Panc1 (cell line): ENCODE data around the gene MYO1H. TPM values are rescaled to one million over a fixed set of nuclear protein-coding genes. Genes with fewer than 3 reads are reported as not detected.

ENCODE experiments used
- ATAC-seq: fragments of 200-7000 bp; cut with Tn5 transposase; 2 replicates; pipeline ENCODE4 v1.9.1; 2020; ENCODE audit warnings: mild to moderate bottlenecking, moderate library complexity
- BruUV-seq: library from RNA; stranded (reverse); fragments of 400-500 nt; replicated peaks from 2 replicates; lab custom pipeline; 2021; lab: Mats Ljungman, UMichigan
- CTCF ChIA-PET: fragments of 300-600 bp; sonication (Branson Sonifier 250); formaldehyde crosslinking; loops from one replicate; lab custom pipeline; 2022; ENCODE audit warnings: antibody characterized with exemption; lab: Charles Lee
- POLR2A ChIA-PET: fragments of 300-600 bp; sonication (Branson Sonifier 250); formaldehyde crosslinking; loops from one replicate; lab custom pipeline; 2022; ENCODE audit warnings: antibody characterized with exemption; lab: Charles Lee
- DNase-seq: peaks from one replicate; pipeline ENCODE4 v3.0.0-alpha.2; 2010; ENCODE audit warnings: low read depth, low spot score
- H3K27ac ChIP-seq: 2 replicates; pipeline ENCODE4 v1.5.1; 2011; ENCODE audit warnings: mild to moderate bottlenecking, low read length, inconsistent platforms
- H3K27me3 ChIP-seq: fragments of 200-500 bp; sonication (Bioruptor generic); 2 replicates; pipeline ENCODE4 v1.6.0; 2014; ENCODE audit warnings: low read length, inconsistent platforms; ENCODE audit not compliant: control insufficient read depth, insufficient read depth
- H3K36me3 ChIP-seq: fragments of 200-500 bp; sonication (Bioruptor generic); 2 replicates; pipeline ENCODE4 v1.5.1; 2014; ENCODE audit warnings: inconsistent platforms, mild to moderate bottlenecking, low read length, moderate library complexity; ENCODE audit not compliant: control insufficient read depth, insufficient read depth
- H3K4me1 ChIP-seq: 2 replicates; pipeline ENCODE4 v1.5.1; 2011; ENCODE audit warnings: inconsistent platforms, mild to moderate bottlenecking, low read length, moderate library complexity; ENCODE audit not compliant: control insufficient read depth, insufficient read depth
- H3K4me3 ChIP-seq, 2 experiments: 2 replicates each; pipeline ENCODE4 v1.5.1; 2011 to 2012; ENCODE audit warnings: low read depth in 2 of 2, low read length in 2 of 2, mild to moderate bottlenecking in 2 of 2, inconsistent platforms in 1 of 2, moderate library complexity in 1 of 2
- H3K9me3 ChIP-seq: fragments of 200-500 bp; sonication (Bioruptor generic); 2 replicates; pipeline ENCODE4 v1.5.1; 2014; ENCODE audit warnings: low read depth, mild to moderate bottlenecking, inconsistent platforms, low read length, moderate library complexity; ENCODE audit not compliant: control insufficient read depth, insufficient read depth
- CTCF ChIP-seq: fragments of 450-650 bp; IDR thresholded peaks from 2 replicates; pipeline ENCODE4 v1.5.1; 2017; ENCODE audit warnings: mild to moderate bottlenecking
- POLR2AphosphoS5 ChIP-seq: IDR thresholded peaks from 2 replicates; pipeline ENCODE4 v1.6.1; 2012; ENCODE audit warnings: mild to moderate bottlenecking, low read depth, low read length, moderate library complexity
- REST ChIP-seq, 2 experiments: IDR thresholded peaks; 2 replicates each; pipeline ENCODE4 v1.6.1; 2011 to 2012; ENCODE audit warnings: low read depth in 2 of 2, control low read depth in 1 of 2, low read length in 1 of 2, mild to moderate bottlenecking in 1 of 2, moderate library complexity in 1 of 2; ENCODE audit not compliant: insufficient read depth in 1 of 2
- SIN3A ChIP-seq: IDR thresholded peaks from 2 replicates; pipeline ENCODE4 v1.6.1; 2012; ENCODE audit warnings: low read depth, mild to moderate bottlenecking, low read length, moderate library complexity, borderline replicate concordance; ENCODE audit not compliant: insufficient read depth
- TCF7L2 ChIP-seq: IDR thresholded peaks from 2 replicates; pipeline ENCODE4 v1.6.1; 2011; ENCODE audit warnings: mild to moderate bottlenecking, low read depth, low read length, inconsistent platforms
- in situ Hi-C: cut with HindIII; loops from 2 replicates; pipeline ENCODE4 v1.10.0; 2016; ENCODE audit warnings: low sequenced_read_pairs, low pct_unique_long_range_greater_than_20kb
- intact Hi-C: fragments of 100-400 bp; cut with micrococcal nuclease; formaldehyde crosslinking; loops from one replicate; pipeline ENCODE4 v1.10.0; 2022; ENCODE audit not compliant: unreplicated experiment
- total RNA-seq: library from RNA; stranded (reverse); gene quantifications from one replicate; pipeline ENCODE4 v1.2.1, GENCODE V29; 2021; ENCODE audit not compliant: unreplicated experiment

MYO1H gene
- total RNA-seq, 1 experiment from 2014 or later, result not detected

- no TSS peak for BruUV-seq
- H3K9me3 ChIP-seq, result no peaks in the 10 kb centered on the region
- H3K27ac ChIP-seq, result no peak overlapping the region
- H3K27me3 ChIP-seq, result no peaks in the 10 kb centered on the region
- ChIA-PET CTCF (no interaction called here), POLR2A (no interaction called here)
- no peak overlapping the region for H3K4me3 ChIP-seq
- no peaks in the 10 kb centered on the region for H3K4me1 ChIP-seq
- H3K36me3 ChIP-seq, result peaks cover 13% of the 10 kb centered on the region; the same call in 1 of the 2 replicates
- DNase-seq, result no peak
- intact Hi-C loops (no loop called here), in situ Hi-C loops (no loop called here)
- TF ChIP-seq REST (IDR thresholded peaks at IDR 0.05; ENCODE audit: insufficient read depth in 1 of 2, low read depth in 2 of 2, low read length in 1 of 2), result no peak
- no peak for TF ChIP-seq SIN3A
- TF ChIP-seq CTCF, result no peak
- TF ChIP-seq POLR2AphosphoS5, result no peak
- TF ChIP-seq TCF7L2, result no peak
- ATAC-seq, result no peak
These were observed 141.6 kb downstream of the MYO1H start for GRCh38 chr12:109489016-109489954.

- Histone ChIP-seq H3K4me1 (no peaks in the 10 kb centered on the region), H3K9me3 (0 out of 2 replicates have a peak, but pooled peaks cover 2% of the 10 kb centered on the region), H3K27me3 (no peaks in the 10 kb centered on the region), H3K36me3 (peaks cover 13% of the 10 kb centered on the region; the same call in 1 of the 2 replicates), H3K4me3 (no peak overlapping the region), H3K27ac (no peak overlapping the region)
- CTCF ChIA-PET, result no interaction called here
- POLR2A ChIA-PET, result no interaction called here
- no TSS peak for BruUV-seq
- intact Hi-C loops (no loop called here), in situ Hi-C loops (no loop called here)
- TF ChIP-seq SIN3A, result no peak
- TF ChIP-seq POLR2AphosphoS5, result no peak
- TF ChIP-seq REST (IDR thresholded peaks at IDR 0.05; ENCODE audit: insufficient read depth in 1 of 2, low read depth in 2 of 2, low read length in 1 of 2), result no peak
- no peak for TF ChIP-seq CTCF
- TF ChIP-seq TCF7L2, result no peak
- no peak for DNase-seq
- no peak for ATAC-seq
These were observed 142.4 kb downstream of the MYO1H start for GRCh38 chr12:109489955-109490565.
